Activated CD8-positive, alpha-beta T cell treated with anti-CD3 and anti-CD28 coated beads for 36 hours (primary cell): Measurements from ENCODE around the gene GCNT2. TPM values are rescaled to one million over a fixed set of nuclear protein-coding genes. Genes with fewer than 3 reads are reported as not detected.
"Not testable (repeated sequence)": the region's sequence is repeated elsewhere in the genome, so short reads cannot be mapped to it uniquely, and the experiment has no call there.

Source experiments
- ATAC-seq: fragments of 200-7000 bp; cut with Tn5 transposase; one replicate; pipeline ENCODE4 v1.10.0; 2021; ENCODE audit warnings: mild to moderate bottlenecking, moderate library complexity
- CTCF ChIA-PET: fragments of 350-600 bp; sonication (Branson Sonifier 250); formaldehyde crosslinking; loops from one replicate; lab custom pipeline; 2021; ENCODE audit warnings: antibody characterized with exemption; lab: Charles Lee
- POLR2A ChIA-PET: fragments of 350-600 bp; sonication (Branson Sonifier 250); formaldehyde crosslinking; loops from one replicate; lab custom pipeline; 2021; ENCODE audit warnings: antibody characterized with exemption; lab: Charles Lee
- DNase-seq: peaks from one replicate; pipeline ENCODE4 v3.0.0-alpha.2; 2020
- H3K27ac Mint-ChIP-seq: one replicate; pipeline ENCODE4 v1.8.0; 2021; ENCODE audit warnings: mild to moderate bottlenecking, mixed read lengths
- H3K27me3 Mint-ChIP-seq: one replicate; pipeline ENCODE4 v1.8.0; 2021; ENCODE audit warnings: mixed read lengths
- H3K36me3 Mint-ChIP-seq: one replicate; pipeline ENCODE4 v1.8.0; 2021; ENCODE audit warnings: low read depth, mixed read lengths
- H3K4me1 Mint-ChIP-seq: one replicate; pipeline ENCODE4 v1.8.0; 2021; ENCODE audit warnings: low read depth, mixed read lengths
- H3K4me3 Mint-ChIP-seq: one replicate; pipeline ENCODE4 v1.8.0; 2021; ENCODE audit warnings: mild to moderate bottlenecking, moderate library complexity, mixed read lengths
- H3K9me3 Mint-ChIP-seq: one replicate; pipeline ENCODE4 v1.8.0; 2021; ENCODE audit warnings: mixed read lengths
- CTCF ChIP-seq: fragments of 200-600 bp; IDR thresholded peaks from one replicate; pipeline ENCODE4 v1.8.0; 2022; ENCODE audit warnings: antibody characterized with exemption, mild to moderate bottlenecking
- intact Hi-C: fragments of 100-400 bp; cut with micrococcal nuclease; formaldehyde crosslinking; loops from one replicate; pipeline ENCODE4 v1.10.0; 2022
- total RNA-seq, 2 experiments: library from RNA; stranded (reverse); gene quantifications; one replicate each; pipeline ENCODE4 v1.2.3, GENCODE V29; 2021

GCNT2 gene
- total RNA-seq, 2 experiments from 2014 or later = 2.3 to 2.7 TPM

DNA sequence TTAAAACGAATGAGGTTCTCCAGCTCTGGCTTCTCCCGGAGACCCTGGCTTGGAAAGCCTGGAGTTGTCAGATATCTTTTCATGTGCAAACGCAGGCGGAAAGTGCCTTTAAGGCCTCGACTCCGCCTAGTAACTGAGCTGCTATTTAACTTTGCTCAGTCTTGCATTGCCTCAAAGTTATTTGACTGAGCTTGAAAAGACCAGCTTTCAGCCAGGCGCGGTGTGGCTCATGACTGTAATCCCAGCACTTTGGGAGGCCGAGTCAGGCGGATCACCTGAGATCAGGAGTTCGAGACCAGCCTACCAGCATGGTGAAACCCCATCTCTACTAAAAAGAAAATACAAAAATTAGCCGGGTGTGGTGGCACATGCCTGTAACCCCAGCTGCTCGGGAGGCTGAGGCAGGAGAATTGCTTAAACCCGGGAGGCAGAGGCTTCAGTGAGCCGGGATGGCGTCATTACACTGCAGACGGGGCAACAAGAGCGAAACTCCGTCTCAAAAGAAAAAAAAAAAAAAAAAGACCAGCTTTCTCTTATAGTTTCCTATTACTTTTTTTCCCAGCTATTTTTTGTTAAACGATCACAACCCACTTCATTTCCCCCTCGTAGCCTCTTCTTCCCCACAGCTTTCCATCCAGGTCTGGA is 1.9 kb downstream of the GCNT2 start:
- Mint-ChIP-seq H3K4me3 (no peak overlapping the region), H3K36me3 (no peaks in the 10 kb centered on the region), H3K27me3 (peaks cover 6% of the 10 kb centered on the region), H3K27ac (no peak overlapping the region), H3K9me3 (no peaks in the 10 kb centered on the region), H3K4me1 (peaks cover 20% of the 10 kb centered on the region)
- CTCF ChIA-PET = no interaction called here
- no peak for ATAC-seq
- POLR2A ChIA-PET = interaction anchor here (0.9 kb wide), 1 partner anchor 16 kb away, joined by 3 read pairs; no protein-coding TSS in a partner anchor
- DNase-seq = no peak
- intact Hi-C loops = no loop called here
- TF ChIP-seq CTCF = no peak

GRCh38 chr6:10526156-10526555 is 5.0 kb downstream of the GCNT2 start:
- ChIA-PET POLR2A (no interaction called here), CTCF (no interaction called here)
- ATAC-seq (no peak), DNase-seq (no peak)
- no peak overlapping the region for H3K4me3 Mint-ChIP-seq
- H3K9me3 Mint-ChIP-seq = no peaks in the 10 kb centered on the region
- intact Hi-C loops = loop anchor here (5.0 kb wide), 1 partner anchor 166 kb away; the partner anchor contains the start of genes C6orf52 and PAK1IP1
- H3K27me3 Mint-ChIP-seq = peaks cover 6% of the 10 kb centered on the region
- TF ChIP-seq CTCF = no peak
- H3K36me3 Mint-ChIP-seq = no peaks in the 10 kb centered on the region
- peaks cover 35% of the 10 kb centered on the region for H3K4me1 Mint-ChIP-seq
- H3K27ac Mint-ChIP-seq = no peak overlapping the region

- no peaks in the 10 kb centered on the region for H3K9me3 Mint-ChIP-seq
- ChIA-PET CTCF (interaction anchor here (0.8 to 1.2 kb wide), 4 partner anchors 16 to 157 kb away, joined by 3 to 4 read pairs (median 4); no protein-coding TSS in a partner anchor), POLR2A (interaction anchor here (0.5 to 1.5 kb wide), 3 partner anchors 153 to 509 kb away, joined by 3 to 4 read pairs (median 4); no protein-coding TSS in a partner anchor)
- H3K36me3 Mint-ChIP-seq = no peaks in the 10 kb centered on the region
- H3K27ac Mint-ChIP-seq = peak overlapping the region; percentile 71
- H3K27me3 Mint-ChIP-seq = peaks cover 6% of the 10 kb centered on the region
- peaks cover 54% of the 10 kb centered on the region for H3K4me1 Mint-ChIP-seq
- peak overlapping the region; percentile 86 for H3K4me3 Mint-ChIP-seq
- TF ChIP-seq CTCF = no peak
- peak; percentile 76 for ATAC-seq
- DNase-seq = peak; percentile 48
- intact Hi-C loops = loop anchor here (5.0 kb wide), 1 partner anchor 164 kb away; the partner anchor contains the start of genes C6orf52 and PAK1IP1
Measured at GRCh38 chr6:10528158-10528981, 7.2 kb downstream of the GCNT2 start.

DNA sequence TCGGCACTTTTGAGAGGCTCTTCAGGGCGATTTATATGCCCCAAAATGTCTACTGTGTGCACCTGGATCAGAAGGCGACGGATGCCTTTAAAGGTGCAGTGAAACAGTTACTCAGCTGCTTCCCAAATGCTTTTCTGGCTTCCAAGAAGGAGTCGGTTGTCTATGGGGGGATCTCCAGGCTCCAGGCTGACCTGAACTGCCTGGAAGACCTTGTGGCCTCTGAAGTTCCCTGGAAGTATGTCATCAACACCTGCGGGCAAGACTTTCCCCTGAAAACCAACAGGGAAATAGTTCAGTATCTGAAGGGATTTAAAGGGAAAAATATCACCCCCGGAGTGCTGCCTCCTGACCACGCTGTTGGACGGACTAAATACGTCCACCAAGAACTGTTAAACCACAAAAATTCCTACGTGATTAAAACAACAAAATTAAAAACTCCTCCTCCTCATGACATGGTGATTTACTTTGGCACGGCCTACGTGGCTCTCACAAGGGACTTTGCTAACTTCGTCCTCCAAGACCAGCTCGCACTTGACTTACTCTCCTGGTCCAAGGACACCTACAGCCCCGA is 8.2 kb downstream of the GCNT2 start:
- no peaks in the 10 kb centered on the region for H3K9me3 Mint-ChIP-seq
- intact Hi-C loops = loop anchor here (5.0 kb wide), 1 partner anchor 163 kb away; the partner anchor contains the start of genes C6orf52 and PAK1IP1
- no peak for TF ChIP-seq CTCF
- DNase-seq = no peak
- H3K27me3 Mint-ChIP-seq = peaks cover 4% of the 10 kb centered on the region
- ChIA-PET CTCF (interaction anchor here (0.8 to 1.8 kb wide), 4 partner anchors 16 to 156 kb away, joined by 3 to 5 read pairs (median 4); no protein-coding TSS in a partner anchor), POLR2A (interaction anchor here (0.6 to 1.5 kb wide), 2 partner anchors 190 to 658 kb away, joined by 3 to 4 read pairs; no protein-coding TSS in a partner anchor)
- peak overlapping the region; percentile 71 for H3K27ac Mint-ChIP-seq
- H3K36me3 Mint-ChIP-seq = no peaks in the 10 kb centered on the region
- peak overlapping the region; percentile 86 for H3K4me3 Mint-ChIP-seq
- no peak for ATAC-seq
- peaks cover 55% of the 10 kb centered on the region for H3K4me1 Mint-ChIP-seq

DNA sequence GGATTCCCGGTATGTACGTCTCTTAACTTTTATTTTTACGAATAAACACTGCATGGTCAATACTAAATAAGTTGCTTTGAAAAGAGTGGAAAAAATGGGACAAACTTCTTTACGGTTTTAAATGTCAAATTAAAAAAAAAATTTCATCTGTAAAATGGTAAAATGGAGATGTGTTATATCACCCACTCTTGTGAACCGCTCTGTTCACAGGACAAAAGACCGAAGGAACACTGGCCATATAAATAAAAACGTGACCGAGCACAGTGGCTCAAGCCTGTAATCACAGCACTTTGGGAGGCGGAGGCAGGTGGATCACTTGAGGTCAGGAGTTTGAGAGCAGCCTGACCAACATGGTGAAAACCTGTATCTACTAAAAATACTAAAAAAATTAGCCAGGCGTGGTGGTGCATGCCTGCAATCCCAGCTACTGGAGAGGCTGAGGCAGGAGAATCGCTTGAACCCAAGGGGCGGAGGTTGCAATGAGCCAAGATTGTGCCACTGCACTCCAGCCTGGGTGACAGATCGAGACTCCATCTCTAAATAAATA is 8.8 kb downstream of the GCNT2 start:
- ATAC-seq, DNase-seq, H3K27me3 Mint-ChIP-seq, H3K36me3 Mint-ChIP-seq, H3K9me3 Mint-ChIP-seq: not testable (repeated sequence)
- Mint-ChIP-seq H3K4me1 (peaks cover 49% of the 10 kb centered on the region), H3K4me3 (peak overlapping the region; percentile 86), H3K27ac (peak overlapping the region; percentile 71)
- ChIA-PET POLR2A (interaction anchor here (0.6 kb wide), 1 partner anchor 658 kb away, joined by 3 read pairs; no protein-coding TSS in a partner anchor), CTCF (interaction anchor here (1.1 to 1.8 kb wide), 2 partner anchors 16 to 156 kb away, joined by 4 to 5 read pairs; no protein-coding TSS in a partner anchor)
- intact Hi-C loops = loop anchor here (5.0 kb wide), 1 partner anchor 162 kb away; the partner anchor contains the start of genes C6orf52 and PAK1IP1
